H9 (cell line): ENCODE data around the gene ATM. TPM values are rescaled to one million over a fixed set of nuclear protein-coding genes. Genes with fewer than 3 reads are reported as not detected.

Source experiments
- DNase-seq: peaks from one replicate; pipeline ENCODE4 v3.0.0-alpha.2; 2017
- H2AFZ ChIP-seq: one replicate; pipeline ENCODE4 v1.6.1; 2013; ENCODE audit warnings: mild to moderate bottlenecking, low read length, control low read depth, moderate library complexity
- H2AK5ac ChIP-seq: 2 replicates; pipeline ENCODE4 v1.6.1; 2013; ENCODE audit warnings: low read length, control low read depth, mixed read lengths; ENCODE audit not compliant: insufficient read length
- H2BK120ac ChIP-seq: one replicate; pipeline ENCODE4 v1.6.1; 2013; ENCODE audit warnings: low read depth, mild to moderate bottlenecking, low read length, control low read depth, inconsistent platforms; ENCODE audit not compliant: poor library complexity, severe bottlenecking
- H2BK12ac ChIP-seq: 2 replicates; pipeline ENCODE4 v1.6.1; 2013; ENCODE audit warnings: low read length, control low read depth, mixed read lengths, low read depth; ENCODE audit not compliant: insufficient read length
- H2BK15ac ChIP-seq: 2 replicates; pipeline ENCODE4 v1.6.1; 2013; ENCODE audit warnings: low read depth, low read length, control low read depth
- H2BK20ac ChIP-seq: one replicate; pipeline ENCODE4 v1.6.1; 2013; ENCODE audit warnings: low read depth, mild to moderate bottlenecking, low read length, control low read depth, inconsistent platforms; ENCODE audit not compliant: poor library complexity, severe bottlenecking
- H2BK5ac ChIP-seq: 2 replicates; pipeline ENCODE4 v1.6.1; 2013; ENCODE audit warnings: low read length, control low read depth, mixed read lengths; ENCODE audit not compliant: insufficient read length
- H3K14ac ChIP-seq: 2 replicates; pipeline ENCODE4 v1.6.1; 2013; ENCODE audit warnings: low read length, control low read depth; ENCODE audit not compliant: insufficient read depth
- H3K18ac ChIP-seq: 2 replicates; pipeline ENCODE4 v1.6.1; 2013; ENCODE audit warnings: low read depth, mild to moderate bottlenecking, mixed read lengths, low read length, control low read depth; ENCODE audit not compliant: insufficient read length
- H3K23ac ChIP-seq: 2 replicates; pipeline ENCODE4 v1.6.1; 2013; ENCODE audit warnings: low read length, control low read depth, mixed read lengths, low read depth; ENCODE audit not compliant: insufficient read length
- H3K23me2 ChIP-seq: 2 replicates; pipeline ENCODE4 v1.6.1; 2013; ENCODE audit warnings: low read depth, mild to moderate bottlenecking, mixed read lengths, low read length, control low read depth; ENCODE audit not compliant: insufficient read length, poor library complexity, severe bottlenecking
- H3K27ac ChIP-seq: 2 replicates; pipeline ENCODE4 v1.5.1; 2013; ENCODE audit warnings: low read length, control low read depth, mixed read lengths, low read depth; ENCODE audit not compliant: insufficient read length
- H3K27me3 ChIP-seq: 2 replicates; pipeline ENCODE4 v1.6.1; 2013; ENCODE audit warnings: low read length, control low read depth, inconsistent platforms; ENCODE audit not compliant: insufficient read depth
- H3K4ac ChIP-seq: 2 replicates; pipeline ENCODE4 v1.6.1; 2013; ENCODE audit warnings: low read depth, mild to moderate bottlenecking, control low read depth, inconsistent platforms, low read length, moderate library complexity
- H3K4me1 ChIP-seq: 2 replicates; pipeline ENCODE4 v1.6.1; 2013; ENCODE audit warnings: low read length, control low read depth, inconsistent platforms; ENCODE audit not compliant: insufficient read depth
- H3K4me2 ChIP-seq: 2 replicates; pipeline ENCODE4 v1.6.1; 2013; ENCODE audit warnings: low read length, control low read depth, mixed read lengths; ENCODE audit not compliant: insufficient read length, insufficient read depth
- H3K56ac ChIP-seq: 2 replicates; pipeline ENCODE4 v1.6.1; 2013; ENCODE audit warnings: low read depth, mild to moderate bottlenecking, mixed read lengths, low read length, control low read depth; ENCODE audit not compliant: insufficient read length
- H3K79me1 ChIP-seq: 2 replicates; pipeline ENCODE4 v1.6.1; 2013; ENCODE audit warnings: low read depth, mild to moderate bottlenecking, moderate library complexity, low read length, control low read depth, inconsistent platforms; ENCODE audit not compliant: insufficient read depth, poor library complexity, severe bottlenecking
- H3K79me2 ChIP-seq: 2 replicates; pipeline ENCODE4 v1.6.1; 2013; ENCODE audit warnings: low read length, control low read depth, inconsistent platforms; ENCODE audit not compliant: insufficient read depth
- H3K9ac ChIP-seq: 2 replicates; pipeline ENCODE4 v1.6.1; 2013; ENCODE audit warnings: low read length, control low read depth, mixed read lengths; ENCODE audit not compliant: insufficient read length; ENCODE audit errors: extremely low read depth
- H3K9me3 ChIP-seq: one replicate; pipeline ENCODE4 v1.6.1; 2013; ENCODE audit warnings: low read depth, low read length, inconsistent platforms; ENCODE audit not compliant: control insufficient read depth
- H3T11ph ChIP-seq: one replicate; pipeline ENCODE4 v1.6.1; 2013; ENCODE audit warnings: mild to moderate bottlenecking, low read length, control low read depth, inconsistent platforms
- H4K20me1 ChIP-seq: one replicate; pipeline ENCODE4 v1.6.1; 2013; ENCODE audit not compliant: control insufficient read depth, insufficient read length, insufficient read depth
- H4K5ac ChIP-seq: 2 replicates; pipeline ENCODE4 v1.6.1; 2013; ENCODE audit warnings: low read depth, mild to moderate bottlenecking, mixed read lengths, low read length, control low read depth; ENCODE audit not compliant: insufficient read length
- H4K8ac ChIP-seq: replicated peaks from 2 replicates; pipeline ENCODE4 v1.6.1; 2013; ENCODE audit warnings: low read length, control low read depth, mixed read lengths, low read depth; ENCODE audit not compliant: insufficient read length
- H4K91ac ChIP-seq: 2 replicates; pipeline ENCODE4 v1.6.1; 2013; ENCODE audit warnings: low read depth, mild to moderate bottlenecking, moderate library complexity, mixed read lengths, low read length, control low read depth; ENCODE audit not compliant: insufficient read length
- H3K27ac Mint-ChIP-seq, 3 experiments: 2 replicates in 2 of 3; 3 replicates in 1 of 3; pipeline ENCODE4 v1.8.0; 2020 to 2021; ENCODE audit warnings: mixed read lengths in 3 of 3, mild to moderate bottlenecking in 1 of 3, moderate library complexity in 1 of 3
- H3K27me3 Mint-ChIP-seq: 2 replicates; pipeline ENCODE4 v1.8.0; 2021; ENCODE audit warnings: low read depth, mild to moderate bottlenecking, moderate library complexity, mixed read lengths
- H3K36me3 Mint-ChIP-seq, 3 experiments: 2 replicates in 2 of 3; 3 replicates in 1 of 3; pipeline ENCODE4 v1.8.0; 2020 to 2021; ENCODE audit warnings: low read depth in 3 of 3, mixed read lengths in 3 of 3; ENCODE audit not compliant: insufficient read depth in 1 of 3
- H3K4me1 Mint-ChIP-seq, 2 experiments: 2 replicates each; pipeline ENCODE4 v1.8.0; 2020; ENCODE audit warnings: mixed read lengths in 2 of 2
- H3K4me3 Mint-ChIP-seq, 2 experiments: 2 replicates in 1 of 2; 3 replicates in 1 of 2; pipeline ENCODE4 v1.8.0; 2020 to 2021; ENCODE audit warnings: mild to moderate bottlenecking in 2 of 2, mixed read lengths in 2 of 2, moderate library complexity in 1 of 2
- H3K9me3 Mint-ChIP-seq, 2 experiments: 2 replicates in 1 of 2; 3 replicates in 1 of 2; pipeline ENCODE4 v1.8.0; 2020; ENCODE audit warnings: mild to moderate bottlenecking in 2 of 2, mixed read lengths in 2 of 2, moderate library complexity in 1 of 2
- WGBS: extraction: QIAGEN DNeasy Blood & Tissue Kit; methylation state at CpG from one replicate; pipeline ENCODE4 v1.1.7; 2013; ENCODE audit warnings: missing lambda C conversion rate, low lambda C conversion rate, mixed read lengths; ENCODE audit not compliant: insufficient read length; ENCODE audit errors: extremely low coverage; 5-methylcytosine and 5-hydroxymethylcytosine counted together
- total RNA-seq: library from RNA; stranded (reverse); gene quantifications from 2 replicates; pipeline ENCODE4 v1.2.1, GENCODE V29; 2021
- TF ChIP-seq, protein P1 (sequence below): fragments of 200-600 bp; sonication (generic); conservative IDR thresholded peaks from 3 replicates; pipeline ENCODE4 v1.8.0; 2021; ENCODE audit warnings: antibody characterized with exemption, mild to moderate bottlenecking

ATM gene
- total RNA-seq, 1 experiment from 2014 or later, result 58.9 TPM

GRCh38 chr11:108343714-108344113, 120.8 kb downstream of the ATM start:
- Histone ChIP-seq H4K5ac (no peak overlapping the region), H3K9me3 (no peaks in the 10 kb centered on the region), H2AFZ (no peak overlapping the region), H2AK5ac (no peak overlapping the region), H3K18ac (no peak overlapping the region), H2BK5ac (no peak overlapping the region), H2BK20ac (no peak overlapping the region), H4K91ac (no peak overlapping the region), H3K79me2 (no peaks in the 10 kb centered on the region), H3K23ac (no peak overlapping the region), H3K4me2 (no peak overlapping the region), H3K4ac (no peak overlapping the region), H3K14ac (no peak overlapping the region), H3K27me3 (no peaks in the 10 kb centered on the region), H3K56ac (no peak overlapping the region), H3T11ph (no peak overlapping the region), H3K27ac (no peak overlapping the region), H4K20me1 (no peaks in the 10 kb centered on the region), H2BK12ac (no peak overlapping the region), H2BK120ac (no peak overlapping the region), H3K79me1 (no peaks in the 10 kb centered on the region), H3K4me1 (no peaks in the 10 kb centered on the region; the same call in 1 of the 2 replicates), H3K23me2 (no peaks in the 10 kb centered on the region), H2BK15ac (no peak overlapping the region), H3K9ac (no peak overlapping the region), H4K8ac (no peak overlapping the region)
- TF ChIP-seq, protein P1, sequence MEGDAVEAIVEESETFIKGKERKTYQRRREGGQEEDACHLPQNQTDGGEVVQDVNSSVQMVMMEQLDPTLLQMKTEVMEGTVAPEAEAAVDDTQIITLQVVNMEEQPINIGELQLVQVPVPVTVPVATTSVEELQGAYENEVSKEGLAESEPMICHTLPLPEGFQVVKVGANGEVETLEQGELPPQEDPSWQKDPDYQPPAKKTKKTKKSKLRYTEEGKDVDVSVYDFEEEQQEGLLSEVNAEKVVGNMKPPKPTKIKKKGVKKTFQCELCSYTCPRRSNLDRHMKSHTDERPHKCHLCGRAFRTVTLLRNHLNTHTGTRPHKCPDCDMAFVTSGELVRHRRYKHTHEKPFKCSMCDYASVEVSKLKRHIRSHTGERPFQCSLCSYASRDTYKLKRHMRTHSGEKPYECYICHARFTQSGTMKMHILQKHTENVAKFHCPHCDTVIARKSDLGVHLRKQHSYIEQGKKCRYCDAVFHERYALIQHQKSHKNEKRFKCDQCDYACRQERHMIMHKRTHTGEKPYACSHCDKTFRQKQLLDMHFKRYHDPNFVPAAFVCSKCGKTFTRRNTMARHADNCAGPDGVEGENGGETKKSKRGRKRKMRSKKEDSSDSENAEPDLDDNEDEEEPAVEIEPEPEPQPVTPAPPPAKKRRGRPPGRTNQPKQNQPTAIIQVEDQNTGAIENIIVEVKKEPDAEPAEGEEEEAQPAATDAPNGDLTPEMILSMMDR, result no peak
- H3K36me3 Mint-ChIP-seq, result peaks cover under 1 to 9% (median 9%) of the 10 kb centered on the region in 3 experiments; a peak in 5 of 7 replicates
- no peak overlapping the region for H3K27ac Mint-ChIP-seq
- H3K4me3 Mint-ChIP-seq, result no peak overlapping the region
- H3K9me3 Mint-ChIP-seq, result no peaks in the 10 kb centered on the region
- H3K27me3 Mint-ChIP-seq, result no peaks in the 10 kb centered on the region
- H3K4me1 Mint-ChIP-seq, result peaks cover 20 to 24% of the 10 kb centered on the region in 2 experiments
- no CpG with 5 or more reads among the region's 2 CpGs for WGBS
- no peak for DNase-seq
